Hepatic stellate cell (primary cell): ENCODE data around the gene NF1.
"Not testable (repeated sequence)": the region's sequence is repeated elsewhere in the genome, so short reads cannot be mapped to it uniquely, and the experiment has no call there.

ENCODE experiments used
- DNase-seq: peaks from one replicate; pipeline ENCODE4 v3.0.0; 2011; ENCODE audit warnings: low spot score

NF1 gene

DNA sequence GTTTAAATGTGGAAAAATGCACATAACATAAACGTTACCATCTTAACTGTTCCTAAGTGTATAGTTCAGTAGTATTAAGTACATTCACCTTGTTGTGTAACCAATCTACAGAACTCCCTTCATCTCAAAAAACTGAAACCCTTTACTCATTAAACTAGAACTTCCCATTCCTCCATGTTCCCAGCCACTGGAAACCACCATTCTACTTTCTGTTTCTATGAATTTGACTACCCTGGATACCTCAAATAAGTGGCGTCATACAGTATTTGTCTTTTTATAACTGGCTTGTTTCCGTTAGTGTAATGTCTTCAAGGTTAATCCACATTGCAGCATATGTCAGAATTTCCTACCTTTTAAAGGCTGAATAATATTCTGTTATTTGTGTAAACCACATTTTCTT, 38.2 kb downstream of the NF1 start:
- DNase-seq = no peak

DNA sequence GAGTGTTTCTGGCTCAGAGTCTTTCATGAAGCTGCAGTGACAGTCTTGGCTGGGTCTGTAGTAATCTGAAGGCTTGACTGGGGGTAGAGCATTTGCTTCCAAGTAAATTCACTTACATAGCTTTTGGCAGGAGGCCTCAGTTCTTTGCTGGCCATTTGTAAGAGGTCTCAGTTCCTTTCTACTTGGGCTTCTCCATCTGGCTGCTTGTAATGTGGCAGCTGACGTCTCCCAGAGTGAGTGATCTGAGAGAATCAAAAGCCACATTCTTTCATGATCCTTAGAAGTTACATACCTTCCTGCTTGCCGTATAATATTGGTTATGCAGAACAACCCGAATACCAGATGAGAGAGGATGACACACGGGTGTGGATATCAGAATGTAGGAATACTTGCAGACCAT, 39.8 kb downstream of the NF1 start:
- no peak for DNase-seq

DNA sequence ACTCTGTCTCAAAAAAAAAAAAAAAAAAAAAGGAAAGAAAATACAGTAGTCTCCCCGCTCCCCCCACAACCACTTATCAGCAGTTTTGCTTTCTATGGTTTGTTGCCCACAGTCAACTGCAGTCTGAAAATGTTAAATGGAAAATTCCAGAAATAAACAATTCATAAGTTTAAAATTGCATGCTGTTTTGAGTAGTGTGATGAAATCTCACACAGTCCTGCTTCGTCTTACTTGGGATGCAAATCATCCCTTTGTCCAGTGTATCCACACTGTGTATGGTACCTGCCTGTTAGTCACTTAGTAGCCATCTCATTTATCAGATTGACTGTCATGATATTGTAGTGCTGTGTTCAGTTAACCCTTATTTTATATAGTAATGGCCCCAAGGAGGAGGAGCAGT, 41.5 kb downstream of the NF1 start:
- no peak for DNase-seq

DNA sequence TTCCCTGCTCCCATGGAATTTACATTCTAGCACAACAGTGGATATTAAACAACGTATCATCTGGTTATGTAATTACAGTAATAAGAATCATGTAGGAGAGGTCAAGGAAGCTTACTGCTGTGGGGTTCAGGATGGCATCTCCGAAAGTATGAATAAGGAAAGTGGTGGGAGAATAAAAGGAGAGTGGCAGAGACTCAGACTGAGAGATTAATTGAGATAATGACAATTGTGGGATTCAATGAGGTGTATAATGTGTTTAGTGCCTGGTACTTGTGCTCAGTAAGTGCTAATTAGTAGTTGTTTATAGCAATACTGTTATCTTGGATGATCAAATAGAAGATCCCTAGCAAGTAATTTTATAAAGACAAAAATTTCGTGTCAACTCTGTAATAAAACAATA, 45.3 kb downstream of the NF1 start:
- no peak for DNase-seq

DNA sequence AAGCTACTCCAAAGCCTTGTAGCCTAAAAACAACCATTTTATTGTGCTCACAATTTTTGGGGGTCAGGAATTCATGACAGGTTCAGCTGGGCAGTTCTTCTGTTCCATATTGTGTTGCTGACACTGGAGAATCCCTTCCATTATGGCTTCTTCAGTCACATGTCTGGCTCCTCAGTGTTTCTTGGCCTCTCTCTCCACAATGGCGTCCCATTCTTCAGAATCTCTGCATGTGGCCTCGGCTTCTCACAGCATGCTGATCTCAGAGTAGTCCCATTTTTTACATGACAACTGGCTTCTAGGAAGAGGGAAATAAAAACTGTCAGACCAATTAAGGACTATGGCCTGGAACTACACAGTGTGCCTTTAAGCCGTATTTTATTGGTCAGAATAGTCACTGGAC, 49.7 kb downstream of the NF1 start:
- no peak for DNase-seq

DNA sequence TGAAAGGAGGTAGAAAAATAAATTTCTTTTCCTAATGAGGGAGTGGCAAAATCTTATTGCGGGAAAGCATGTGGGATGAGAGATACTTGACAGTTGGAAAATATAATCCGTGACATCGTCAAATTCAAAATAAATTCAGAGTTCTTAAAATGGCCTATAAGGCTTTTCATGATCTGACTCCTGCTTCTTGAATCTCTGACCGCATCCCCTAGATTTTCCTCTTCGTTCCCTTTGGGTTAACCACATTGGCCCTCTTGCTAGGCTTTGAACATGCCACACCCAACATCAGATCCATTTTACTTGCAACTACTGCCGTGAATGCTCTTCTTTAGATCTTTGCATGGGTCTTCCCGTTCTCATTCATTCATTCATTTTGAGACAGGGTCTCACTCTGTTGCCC, 50.1 kb downstream of the NF1 start:
- no peak for DNase-seq

DNA sequence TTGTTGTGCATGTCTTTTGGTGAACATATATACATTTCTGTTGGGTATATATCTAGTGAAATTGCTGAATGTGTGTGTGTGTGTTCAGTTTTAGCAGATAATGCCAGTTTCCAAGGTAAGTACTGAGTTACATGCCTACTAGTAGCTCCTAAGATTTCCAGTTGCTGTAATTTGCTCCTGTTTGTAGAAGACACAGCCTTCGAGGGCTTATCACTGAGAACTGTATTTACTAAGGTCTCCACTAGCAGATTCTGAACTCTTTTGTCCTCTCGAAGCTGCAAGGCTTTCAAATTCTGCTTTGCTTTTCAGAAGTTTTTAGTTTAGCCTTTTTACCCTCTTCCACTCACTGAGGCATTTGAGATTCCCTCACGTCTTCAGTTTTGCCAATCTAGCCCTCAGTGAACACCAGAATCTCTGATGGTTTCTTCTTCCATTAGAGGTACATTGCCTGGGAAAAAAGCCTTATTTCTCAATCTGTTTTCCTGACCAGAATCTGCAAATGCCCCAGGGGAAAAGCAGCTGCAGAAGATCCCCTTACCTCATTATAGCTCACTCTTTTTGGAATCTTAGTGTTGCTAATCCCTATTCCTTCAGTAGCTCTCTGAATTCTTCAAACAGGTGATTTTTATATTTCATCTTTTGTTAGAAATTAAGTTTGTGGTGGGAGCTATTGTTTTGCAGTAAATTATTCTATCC, 52.9 kb downstream of the NF1 start:
- DNase-seq = no peak

DNA sequence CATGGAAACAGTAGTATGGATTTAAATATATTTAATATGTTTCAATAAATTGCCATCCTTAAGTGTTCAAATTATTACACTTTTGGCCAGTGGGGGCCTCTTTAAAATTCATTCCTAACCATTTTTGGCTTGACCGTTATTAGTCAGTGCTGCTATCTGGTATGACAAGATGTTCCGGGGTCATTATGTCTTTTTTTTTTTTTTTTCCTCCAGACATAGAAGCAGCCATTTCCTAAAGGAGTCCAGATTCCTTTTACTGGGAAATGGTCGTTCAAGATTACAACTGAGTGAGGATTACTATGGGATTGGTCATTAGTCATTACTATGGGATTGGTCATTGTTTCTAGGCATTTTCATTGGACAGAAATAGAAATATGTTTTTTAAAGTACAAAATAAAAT, 53.4 kb downstream of the NF1 start:
- DNase-seq = peak; percentile 36

DNA sequence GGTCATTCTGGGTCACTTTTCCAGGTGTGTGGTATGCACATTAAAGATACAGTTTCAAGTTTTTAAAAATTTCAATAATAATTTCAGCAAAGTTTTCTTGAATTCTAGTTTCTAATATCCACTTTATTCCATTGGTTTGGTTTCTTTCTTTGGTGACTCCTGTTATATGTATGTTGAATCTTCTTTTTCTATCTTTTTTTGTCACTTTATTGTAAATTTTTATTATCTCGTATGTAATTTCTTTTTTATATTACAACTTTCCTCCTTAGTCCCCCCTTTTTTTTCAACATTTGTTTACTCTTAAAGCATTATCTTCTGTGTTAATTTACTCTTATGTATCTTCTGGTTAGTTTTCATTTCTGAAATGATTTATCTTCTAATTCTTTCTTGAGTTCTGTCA, 57.5 kb downstream of the NF1 start:
- no peak for DNase-seq

DNA sequence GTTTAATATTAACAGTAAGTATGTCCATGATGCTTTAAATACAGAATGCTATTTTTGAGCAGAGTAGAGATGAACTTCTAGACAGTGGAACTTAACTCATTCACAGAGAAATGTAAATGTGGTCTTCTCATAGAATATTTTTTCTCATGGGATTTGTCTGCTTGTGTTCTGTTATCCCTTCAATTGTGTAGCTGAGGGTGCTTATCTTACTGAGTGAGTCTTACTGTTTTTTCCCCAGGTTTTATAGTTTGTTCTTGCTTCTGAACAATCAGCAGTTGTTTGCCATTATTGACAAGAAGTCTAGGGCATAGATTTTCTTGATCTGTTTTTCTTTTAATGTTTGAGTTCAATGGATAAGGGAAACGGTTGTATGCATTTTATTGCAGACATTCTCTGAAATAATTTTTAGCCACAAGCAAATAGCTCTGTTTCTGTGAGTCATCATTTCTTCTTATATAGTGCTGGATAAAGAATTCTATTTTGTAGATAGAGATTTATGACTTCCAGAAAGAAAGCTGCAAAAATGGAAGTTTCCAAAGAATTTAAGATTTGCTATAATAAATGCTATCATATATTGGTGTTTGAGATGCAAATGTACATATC, 60.5 kb downstream of the NF1 start:
- no peak for DNase-seq

DNA sequence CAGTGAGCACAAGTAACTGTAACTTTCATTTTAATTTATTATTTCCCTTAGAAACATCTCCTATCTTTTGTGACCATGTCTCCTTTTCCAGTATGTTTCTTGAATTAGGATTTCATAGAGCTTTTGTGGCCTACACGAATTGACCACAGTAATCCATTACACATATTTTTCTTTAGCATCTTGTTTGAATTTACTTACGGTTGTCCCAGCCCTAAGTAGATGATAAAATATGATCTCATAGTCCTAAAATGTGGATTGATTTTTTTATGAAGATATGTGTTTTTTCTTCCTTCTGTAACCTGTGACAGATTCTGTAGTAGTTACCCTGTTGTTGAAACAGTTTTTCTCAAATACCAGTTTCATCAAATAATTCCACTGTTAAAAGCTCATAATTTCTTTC, 61.5 kb downstream of the NF1 start:
- DNase-seq = peak; percentile 24

DNA sequence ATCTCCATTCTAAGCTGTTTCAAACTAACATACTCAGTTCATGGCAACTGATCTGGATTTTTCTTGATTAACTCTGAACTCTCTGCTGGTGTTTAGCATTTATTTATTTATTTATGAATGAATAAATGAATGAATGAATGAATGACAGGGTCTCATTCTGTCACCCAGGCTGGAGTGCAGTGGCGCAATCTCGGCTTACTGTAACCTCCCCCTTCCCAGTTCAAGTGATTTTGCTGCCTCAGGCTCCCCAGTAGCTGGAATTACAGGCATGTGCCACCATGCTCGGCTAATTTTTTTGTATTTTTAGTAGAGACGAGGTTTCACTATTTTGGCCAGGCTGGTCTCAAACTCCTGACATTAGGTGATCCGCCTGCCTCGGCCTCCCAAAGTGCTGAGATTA, 62.1 kb downstream of the NF1 start:
- DNase-seq = not testable (repeated sequence)

DNA sequence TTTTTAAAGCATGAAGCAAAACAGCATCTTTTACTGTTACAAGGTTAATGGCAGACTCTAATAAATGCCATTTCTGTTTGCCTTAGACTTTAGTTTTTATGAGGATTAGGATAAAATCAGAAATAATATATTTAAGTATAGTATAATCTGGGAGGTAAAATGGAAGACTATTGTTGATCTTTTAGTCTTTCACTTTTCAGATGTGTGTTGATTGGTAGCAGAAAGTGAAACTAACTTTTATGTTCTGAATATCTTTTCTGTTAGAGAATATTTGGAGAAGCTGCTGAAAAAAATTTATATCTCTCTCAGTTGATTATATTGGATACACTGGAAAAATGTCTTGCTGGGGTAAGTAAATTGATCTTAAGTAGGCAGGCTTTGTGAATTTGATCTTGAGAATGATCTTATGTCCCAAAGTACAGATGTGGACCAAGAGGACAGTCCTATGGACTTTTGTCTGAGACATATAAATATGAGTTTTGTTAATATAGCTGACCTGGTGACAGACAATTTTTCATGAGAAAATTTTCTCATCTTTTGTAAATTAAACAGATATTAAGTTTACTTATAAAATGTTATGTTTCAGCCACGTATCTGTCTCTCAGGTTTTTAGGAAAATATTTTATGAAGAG, 64.1 kb downstream of the NF1 start:
- DNase-seq = no peak

DNA sequence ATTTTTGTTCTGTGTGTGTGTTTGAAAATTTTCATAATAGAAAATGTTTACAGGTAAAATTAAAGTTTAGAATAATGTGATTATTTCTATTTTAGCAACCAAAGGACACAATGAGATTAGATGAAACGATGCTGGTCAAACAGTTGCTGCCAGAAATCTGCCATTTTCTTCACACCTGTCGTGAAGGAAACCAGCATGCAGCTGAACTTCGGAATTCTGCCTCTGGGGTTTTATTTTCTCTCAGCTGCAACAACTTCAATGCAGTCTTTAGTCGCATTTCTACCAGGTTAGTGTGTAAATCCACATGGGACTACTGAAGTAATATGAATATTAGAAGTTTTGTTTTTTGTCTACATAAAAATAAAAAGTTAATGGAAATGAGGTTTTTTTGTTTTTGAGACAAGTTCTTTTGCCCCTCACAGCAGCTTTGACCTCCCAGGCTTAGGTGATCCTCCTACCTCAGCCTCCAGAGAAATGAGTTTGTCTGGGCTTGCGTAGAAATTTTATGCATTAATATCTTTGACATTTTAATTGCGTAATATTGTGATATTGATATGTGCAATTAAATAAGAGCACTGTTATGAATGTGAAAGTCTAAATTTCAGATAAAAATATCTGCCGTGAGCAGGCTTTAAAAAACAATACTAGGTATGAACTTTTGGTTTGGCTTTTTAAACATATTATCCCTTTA, 68.5 kb downstream of the NF1 start:
- no peak for DNase-seq

DNA sequence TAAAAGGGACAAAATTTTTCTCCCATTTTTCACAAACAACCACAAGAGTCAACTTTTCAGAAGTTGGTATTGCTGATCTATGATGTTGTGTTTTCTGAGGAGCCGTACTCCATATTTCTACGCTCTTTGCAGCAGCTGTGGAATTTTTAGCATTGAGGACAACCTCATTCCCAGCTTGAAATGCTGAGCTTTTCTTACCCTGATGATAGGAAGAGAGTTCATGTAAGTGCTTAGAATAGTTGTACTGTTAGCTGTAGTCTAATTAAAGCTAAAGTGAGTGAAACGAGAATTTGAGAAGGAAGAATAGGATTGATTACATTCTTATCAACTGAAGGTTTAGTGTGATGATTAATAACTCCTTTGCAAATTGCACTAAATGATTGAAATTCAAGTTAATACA, 72.3 kb downstream of the NF1 start:
- DNase-seq = no peak

DNA sequence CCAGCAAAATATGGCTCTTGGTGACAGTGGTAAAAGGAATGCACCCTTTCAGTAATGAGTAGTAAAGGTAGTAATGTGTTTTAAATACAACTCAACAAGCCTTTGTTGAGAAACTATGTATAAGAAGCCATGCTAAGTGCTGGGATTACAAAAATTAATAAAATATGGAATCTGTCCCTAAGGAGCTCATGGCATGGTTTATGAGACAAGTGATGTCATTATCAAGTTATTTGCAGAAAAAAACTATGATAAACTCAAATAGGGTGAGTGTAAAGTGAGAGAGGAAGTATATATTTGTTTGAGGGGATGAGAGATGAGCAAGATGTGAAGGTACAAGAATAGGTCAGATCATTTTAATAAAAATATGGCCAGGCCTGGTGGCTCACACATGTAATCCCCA, 76.9 kb downstream of the NF1 start:
- peak; percentile 12 for DNase-seq

DNA sequence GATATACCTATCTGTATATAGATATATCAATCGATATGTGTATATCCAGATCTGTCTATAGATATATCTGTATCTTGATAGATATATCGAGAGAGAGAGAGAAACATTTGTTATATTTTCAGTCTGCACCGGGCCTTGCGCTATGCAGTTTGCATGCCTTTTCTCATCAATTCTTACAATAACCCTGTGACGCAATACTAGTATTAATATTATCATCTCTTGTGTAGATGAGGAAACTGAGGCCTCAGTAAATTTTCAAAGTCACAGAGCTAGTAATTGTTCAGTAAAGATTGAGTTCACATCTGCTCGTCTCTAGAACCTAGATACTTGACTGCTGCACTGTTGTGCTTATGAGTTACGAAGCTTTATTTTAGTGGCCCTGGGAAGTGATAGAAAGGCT, 77.6 kb downstream of the NF1 start:
- DNase-seq = no peak

DNA sequence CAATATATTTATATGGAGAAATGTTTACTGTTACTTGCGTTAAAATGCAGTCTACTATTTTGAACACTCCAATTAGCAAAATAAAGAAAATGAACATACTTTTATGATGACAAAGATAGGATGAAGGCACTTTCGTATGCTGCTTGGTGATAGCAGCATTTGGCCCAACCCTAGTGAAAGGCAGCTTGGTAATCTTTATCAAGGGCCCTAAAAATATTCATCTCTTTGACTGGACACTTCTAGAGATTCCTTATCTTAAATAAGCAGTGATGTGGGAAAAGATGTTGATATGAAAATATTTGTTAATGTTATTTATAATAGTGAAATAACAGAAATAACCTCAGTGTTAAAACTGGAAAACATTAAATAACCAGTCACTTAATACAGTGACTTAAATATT, 79.4 kb downstream of the NF1 start:
- DNase-seq = no peak

DNA sequence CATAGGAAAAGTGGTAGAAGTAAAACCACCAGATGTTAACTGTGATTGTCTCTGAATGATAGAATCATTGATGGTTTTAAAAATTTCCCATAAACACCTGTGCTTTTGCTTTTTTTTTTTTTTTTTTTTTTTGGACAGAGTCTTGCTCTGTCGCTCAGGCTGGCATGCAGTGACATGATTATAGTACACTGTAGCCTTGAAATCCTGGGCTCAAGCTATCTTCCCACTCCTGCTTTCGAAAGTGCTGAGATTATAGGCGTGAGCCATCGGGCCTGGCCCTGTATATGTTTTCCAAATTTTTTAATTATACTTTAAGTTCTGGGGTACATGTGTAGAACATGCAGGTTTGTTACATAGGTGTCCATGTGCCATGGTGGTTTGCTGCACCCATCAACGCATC, 80.5 kb downstream of the NF1 start:
- DNase-seq = no peak

DNA sequence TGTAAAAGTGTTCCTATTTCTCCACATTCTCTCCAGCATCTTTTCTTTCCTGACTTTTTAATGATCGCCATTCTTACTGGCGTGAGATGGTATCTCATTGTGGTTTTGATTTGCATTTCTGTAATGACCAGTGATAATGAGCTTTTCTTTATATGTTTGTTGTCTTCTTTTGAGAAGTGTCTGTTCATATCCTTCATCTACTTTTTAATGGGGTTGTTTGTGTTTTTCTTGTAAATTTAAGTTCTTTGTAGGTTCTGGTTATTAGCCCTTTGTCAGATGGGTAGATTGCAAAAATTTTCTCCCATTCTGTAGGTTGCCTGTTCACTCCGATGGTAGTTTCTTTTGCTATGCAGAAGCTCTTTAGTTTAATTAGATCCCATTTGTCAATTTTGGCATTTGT, 81.4 kb downstream of the NF1 start:
- not testable (repeated sequence) for DNase-seq

DNA sequence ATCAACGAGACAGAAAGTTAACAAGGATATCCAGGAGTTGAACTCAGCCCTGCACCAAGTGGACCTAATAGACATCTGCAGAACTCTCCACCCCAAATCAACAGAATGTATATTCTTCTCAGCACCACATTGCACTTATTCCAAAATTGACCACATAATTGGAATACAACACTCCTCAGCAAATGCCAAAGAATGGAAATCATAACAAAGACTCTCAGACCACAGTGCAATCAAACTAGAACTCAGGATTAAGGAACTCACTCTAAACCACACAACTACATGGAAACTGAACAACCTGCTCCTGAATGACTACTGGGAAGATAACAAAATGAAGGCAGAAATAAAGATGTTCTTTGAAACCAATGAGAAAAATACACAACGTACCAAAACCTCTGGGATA, 84.2 kb downstream of the NF1 start:
- not testable (repeated sequence) for DNase-seq

DNA sequence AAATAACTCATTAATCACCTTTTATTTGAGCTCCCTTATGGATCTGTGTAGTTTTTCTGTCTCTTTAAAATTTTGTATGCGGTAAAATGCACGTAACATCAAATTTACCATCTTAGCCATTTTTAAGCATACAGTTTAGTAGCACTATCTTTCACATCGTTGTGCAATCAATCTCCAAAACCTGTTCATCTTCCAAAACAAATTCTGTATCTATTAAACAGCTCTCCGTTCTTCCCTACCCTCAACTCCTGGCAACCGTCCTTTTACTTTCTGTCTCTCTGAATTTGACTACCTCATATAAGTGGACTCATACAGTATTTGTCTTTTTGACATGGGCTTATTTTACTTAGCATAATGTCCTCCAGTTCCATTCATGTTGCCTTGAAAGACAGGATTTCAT, 100.5 kb downstream of the NF1 start:
- no peak for DNase-seq

DNA sequence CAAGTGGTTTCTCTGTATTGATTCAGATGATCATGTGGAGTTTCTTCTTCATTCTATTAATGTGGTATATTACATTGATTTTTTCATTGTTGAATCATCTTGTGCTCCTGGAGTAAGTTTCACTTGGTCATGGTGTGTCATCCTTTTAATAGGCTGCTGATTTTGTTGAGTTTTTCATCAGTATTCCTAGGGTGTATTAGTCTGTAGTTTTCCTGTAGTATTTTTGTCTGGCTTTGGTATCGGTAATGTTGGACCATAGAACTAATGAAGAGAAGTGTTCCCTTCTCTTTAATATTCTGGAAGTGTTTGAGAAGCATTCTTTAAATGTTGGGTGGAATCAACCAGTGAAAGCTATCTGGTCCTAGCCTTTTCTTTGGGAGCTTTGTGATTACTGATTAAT, 103.2 kb downstream of the NF1 start:
- no peak for DNase-seq
